HuH-7.5 (cell line): Measurements from ENCODE around the gene SHISA9.
"Not testable (repeated sequence)": the region's sequence is repeated elsewhere in the genome, so short reads cannot be mapped to it uniquely, and the experiment has no call there.

ENCODE experiments used
- DNase-seq: peaks from one replicate; pipeline ENCODE4 v3.0.0; 2011; ENCODE audit warnings: low spot score

SHISA9 gene

DNA sequence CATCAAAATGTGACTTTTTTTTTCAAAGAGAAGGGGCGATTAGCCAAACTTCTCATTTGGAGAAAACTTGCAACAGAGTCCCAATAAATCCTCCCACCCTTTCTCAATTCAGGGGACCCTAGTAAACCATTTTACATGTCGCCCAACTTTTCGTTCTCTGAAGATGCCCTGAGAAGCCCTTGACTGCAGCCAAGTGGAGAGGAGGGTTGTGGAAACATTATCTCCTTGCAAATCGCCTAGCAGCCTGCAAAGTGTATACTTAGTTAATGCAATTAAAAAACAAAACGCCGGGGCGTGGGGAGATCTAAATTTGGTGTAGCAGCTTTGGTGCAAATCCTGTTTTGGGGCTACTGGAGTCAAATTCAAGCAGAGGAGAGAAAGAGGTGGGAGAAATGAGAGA, 1.2 kb upstream of the SHISA9 start:
- DNase-seq: no peak

DNA sequence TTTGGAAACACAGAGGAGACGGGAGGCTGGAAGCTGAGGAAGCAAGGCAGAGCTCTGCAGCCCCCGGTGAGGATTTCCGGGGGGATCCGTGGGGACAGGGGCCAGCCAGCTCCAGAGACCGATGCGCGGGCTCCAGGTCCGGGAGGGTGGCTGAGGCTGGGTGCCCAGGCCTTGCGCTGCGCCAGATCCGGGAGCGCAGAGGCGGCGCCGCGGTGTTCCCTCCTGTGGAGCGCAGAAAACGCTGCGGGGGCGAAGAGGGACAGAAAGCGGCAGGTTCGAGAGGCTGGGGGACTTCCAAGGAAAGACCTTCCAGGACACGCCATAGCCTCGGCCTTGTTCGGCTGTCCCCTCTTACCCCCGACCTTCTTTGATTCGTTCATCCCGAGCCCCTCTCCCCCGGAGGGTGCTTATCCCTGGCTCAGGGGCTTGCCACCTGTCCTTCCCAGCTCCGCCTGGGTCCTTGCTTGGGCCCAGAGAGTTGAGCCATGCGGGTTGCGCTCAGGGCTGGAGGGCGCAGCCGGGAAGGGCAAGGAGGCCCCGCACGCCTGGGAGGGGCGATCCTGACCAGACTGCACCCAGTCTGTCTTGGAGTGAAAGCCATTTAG, 697 bp upstream of the SHISA9 start:
- DNase-seq: no peak

DNA sequence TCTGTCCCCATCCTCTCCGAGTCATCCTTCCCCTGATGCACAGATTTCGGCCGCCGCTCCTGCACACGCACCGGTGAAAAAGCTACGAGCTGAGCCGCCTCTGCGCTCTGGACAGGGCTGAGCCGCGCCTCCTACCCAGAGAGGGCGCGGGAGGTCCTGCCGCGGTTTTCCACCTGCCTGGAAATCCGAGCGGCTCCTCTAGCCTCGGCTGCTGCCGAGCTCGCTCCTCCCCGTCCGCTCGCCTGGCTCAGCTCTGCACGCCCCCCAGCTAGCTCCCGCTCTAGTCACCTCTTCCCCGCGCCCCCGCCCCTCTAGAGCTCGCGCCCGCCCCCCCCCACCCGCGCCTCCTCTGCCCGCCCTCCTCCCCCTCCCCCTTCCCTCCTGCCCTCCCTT, 198 bp upstream of the SHISA9 start:
- DNase-seq: no peak

DNA sequence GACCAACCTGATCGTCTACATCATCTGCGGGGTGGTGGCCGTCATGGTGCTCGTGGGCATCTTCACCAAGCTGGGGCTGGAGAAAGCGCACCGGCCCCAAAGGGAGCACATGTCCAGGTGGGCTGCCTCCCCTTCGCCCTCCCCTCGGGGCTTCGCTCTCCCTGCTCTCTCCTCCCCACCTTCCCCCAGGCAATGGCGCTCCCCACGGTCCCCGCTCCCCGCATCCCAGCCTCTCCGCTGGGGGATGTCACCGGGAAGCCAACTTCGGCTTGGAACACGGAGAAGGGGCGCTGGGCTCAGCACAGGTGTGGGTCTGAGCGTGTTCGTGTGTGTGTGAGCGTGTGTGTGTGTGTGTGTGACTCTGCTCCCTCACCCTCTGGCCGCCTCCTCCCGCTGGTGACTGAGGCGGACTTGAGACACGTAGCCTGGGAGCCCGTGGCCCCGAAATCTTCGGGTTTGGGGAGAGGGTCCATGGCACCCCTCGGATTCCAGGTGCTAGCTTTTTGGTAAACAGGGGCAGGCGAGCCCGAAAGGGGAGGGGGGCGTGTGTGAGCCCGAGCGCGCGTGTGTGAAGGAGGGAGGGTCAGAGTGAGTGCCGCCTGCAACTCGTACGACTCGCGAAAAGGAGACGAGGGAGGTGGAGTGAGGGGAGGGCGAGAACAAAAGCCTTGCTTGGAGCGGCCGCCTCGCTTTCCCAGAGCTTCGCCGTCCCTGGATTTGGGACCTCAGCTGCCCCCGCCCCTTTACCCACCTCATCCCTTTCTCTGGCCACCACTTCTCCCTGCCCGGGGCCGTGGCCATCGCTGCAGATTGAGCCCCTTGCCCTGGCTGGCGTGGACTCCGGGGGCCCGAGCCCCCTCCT, 1.3 kb downstream of the SHISA9 start:
- DNase-seq: no peak

DNA sequence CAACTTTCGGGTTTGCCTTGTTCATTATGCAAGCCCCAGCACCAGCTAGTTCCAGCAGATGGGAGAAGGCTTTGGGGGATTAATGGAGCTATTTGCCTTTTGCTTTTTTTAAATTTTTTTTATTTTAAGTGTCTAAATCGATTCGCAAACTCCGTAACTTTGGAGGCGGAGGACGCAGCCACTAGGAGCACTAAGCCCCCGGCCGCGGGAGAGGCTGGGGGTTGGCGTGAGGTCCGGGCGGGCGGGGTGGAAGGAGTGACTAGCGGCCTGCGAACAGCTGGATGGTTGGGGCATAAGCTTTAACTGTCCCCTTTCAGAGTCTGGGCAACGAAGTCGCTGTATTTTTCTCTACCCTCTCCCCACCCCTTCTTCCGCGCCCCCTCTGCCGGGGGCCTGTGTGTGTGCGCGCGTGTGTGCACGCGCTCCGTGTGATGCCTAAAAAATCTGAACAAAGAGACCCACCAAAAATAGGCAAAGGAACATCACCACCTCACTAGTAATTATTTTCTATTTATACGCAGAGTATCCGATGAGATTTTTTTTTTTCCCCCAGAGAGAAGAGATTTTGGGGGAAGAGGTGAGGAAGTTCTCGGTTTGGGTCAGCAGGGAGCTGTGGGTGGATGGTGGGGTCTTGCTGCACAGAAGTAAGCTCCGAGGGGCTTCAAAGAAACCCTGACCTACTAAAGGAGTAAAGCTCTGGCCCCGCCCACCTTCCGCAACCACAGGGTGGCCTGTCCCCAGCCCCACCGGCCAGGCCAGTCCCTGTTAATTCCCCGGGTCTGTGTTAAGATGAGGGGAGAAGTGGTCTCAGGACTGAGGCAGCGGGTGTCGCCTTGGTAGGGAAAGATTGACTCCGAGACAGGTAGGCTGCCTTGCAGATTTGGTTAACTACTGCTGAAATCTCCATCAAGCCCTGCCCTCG, 2.3 kb downstream of the SHISA9 start:
- DNase-seq: no peak

DNA sequence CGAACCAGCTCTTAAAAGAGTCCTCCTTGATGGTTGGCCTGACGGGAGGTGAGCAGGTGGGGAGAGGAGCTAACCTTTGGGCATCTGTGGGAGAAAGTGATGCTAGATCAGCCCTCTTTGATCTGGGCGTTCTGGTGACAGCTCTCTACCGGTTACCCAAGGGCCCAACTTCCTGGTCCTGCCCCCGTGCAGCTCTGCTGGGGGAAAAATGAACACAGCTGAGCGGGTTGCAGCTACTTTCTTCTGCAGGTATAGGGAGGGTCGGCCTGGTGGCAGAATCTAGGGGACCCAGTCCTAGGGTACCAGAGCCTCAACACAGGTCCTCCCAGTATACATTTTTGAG, 2.9 kb downstream of the SHISA9 start:
- no peak for DNase-seq

DNA sequence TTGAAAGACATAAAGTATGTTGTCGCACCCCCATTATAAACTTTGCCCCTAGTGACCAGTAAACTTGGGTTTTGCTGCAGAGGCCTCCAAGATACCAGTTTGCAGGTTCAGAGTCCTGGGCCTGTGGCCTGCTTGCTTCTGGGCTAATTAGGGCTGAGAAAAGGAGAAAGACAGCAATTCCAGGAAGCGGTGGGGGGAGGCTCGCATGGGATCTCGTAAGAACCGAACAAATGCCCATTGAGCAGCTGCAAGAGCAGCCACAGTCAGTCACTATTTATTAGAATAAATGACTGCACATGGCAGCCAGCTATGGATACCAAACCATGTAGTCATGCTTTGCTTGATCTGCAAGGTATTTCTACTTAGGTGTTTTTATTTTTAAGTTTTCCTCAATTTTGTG, 4.9 kb downstream of the SHISA9 start:
- DNase-seq: no peak

DNA sequence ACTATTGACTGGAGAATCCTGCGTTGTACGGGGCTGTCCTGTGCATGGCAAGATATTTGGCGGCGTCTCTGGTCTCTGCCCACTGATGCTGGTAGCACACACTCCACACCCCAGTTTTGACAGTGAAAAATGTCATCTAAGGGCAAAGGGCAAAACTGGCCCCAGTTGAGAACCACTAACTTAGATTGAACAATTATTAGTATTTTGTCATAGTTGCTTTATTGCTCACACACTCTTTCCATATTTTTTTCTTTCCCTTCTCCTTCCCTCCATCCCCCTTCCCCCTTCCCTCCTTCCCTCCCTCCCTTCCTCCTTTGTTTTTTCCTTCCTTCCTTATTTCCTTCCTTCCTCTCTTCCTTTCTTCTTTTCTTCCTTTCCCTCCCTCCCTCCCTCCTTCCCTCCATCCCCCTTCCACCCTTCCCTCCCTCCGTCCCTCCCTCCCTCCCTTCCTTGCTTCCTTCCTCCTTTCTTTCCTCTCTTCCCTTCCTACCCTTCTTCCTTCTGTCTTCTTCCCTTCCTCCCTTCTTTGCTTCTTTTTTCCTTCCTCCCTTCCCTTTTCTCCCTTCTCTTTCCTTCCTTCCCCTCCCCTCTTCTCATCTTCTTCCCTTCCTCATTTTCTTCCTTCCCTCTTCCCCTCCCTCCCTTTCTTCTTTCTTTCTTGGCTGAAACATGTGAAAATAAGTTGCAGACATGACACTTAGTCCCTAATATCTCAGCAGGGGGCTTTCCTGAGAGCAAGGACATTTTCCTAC, 5.5 kb downstream of the SHISA9 start:
- no peak for DNase-seq

DNA sequence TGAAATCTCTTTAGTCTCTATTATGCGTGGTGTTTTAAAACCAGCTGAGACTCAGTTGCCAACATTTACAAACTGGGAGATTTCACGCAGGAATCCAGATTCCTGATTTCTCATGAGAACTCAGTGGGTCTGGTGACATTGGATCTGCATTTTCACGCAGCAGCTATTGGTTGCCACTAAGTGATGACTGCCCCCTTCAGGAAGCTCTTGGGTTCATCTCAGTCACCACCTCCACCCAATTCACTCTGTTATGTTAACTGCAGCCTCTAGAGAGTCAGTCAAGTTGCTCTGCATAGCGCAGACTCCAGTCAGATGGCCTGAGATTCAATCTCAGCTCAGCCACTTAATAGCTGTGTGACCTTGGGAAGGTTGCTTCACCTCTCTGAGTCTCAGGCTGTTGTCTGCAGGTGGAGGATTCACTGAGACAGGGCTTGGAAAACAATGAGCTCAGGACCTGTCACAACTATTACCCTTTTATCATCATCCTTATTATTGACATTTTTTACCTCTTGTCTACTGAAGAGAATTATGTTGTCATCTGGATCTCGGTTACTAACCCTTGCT, 6.4 kb downstream of the SHISA9 start:
- no peak for DNase-seq

DNA sequence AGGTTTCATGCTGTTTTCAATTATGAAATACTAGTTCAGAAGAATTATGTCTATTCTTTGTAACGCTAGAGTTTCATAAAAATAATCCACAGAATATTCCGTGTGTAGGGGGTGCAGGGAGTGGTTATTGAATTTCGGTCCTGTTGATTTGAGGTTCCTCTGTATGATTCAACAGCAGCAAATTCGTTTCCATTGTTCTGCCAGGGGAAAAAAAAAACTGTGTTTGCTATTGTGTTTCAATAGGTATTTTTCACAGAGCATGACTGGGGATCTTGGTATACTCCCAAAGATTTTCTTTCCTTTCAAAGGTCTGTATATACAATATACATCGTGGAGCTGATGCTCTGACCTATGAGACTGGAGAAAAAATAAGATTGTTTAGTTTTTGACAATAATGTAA, 15.8 kb downstream of the SHISA9 start:
- DNase-seq: no peak

DNA sequence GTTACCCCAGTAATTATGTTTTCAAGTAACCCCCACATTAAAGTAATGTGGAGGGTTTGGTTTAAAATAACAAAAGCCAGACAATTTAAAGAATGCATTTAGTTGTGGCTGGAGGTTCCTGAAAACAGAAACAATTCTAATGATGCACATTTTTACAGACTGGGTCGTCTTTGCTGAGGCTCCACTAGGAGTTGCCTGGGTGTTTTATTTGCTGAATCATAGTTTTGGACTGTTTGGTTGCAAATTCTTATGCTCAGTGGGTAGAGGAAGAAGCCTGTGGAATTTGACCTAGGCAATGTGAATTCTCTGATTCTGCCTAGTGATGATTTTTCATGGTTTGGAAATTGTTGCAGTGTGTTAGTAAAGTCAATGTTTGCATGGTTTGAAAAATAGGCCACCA, 16.3 kb downstream of the SHISA9 start:
- no peak for DNase-seq

DNA sequence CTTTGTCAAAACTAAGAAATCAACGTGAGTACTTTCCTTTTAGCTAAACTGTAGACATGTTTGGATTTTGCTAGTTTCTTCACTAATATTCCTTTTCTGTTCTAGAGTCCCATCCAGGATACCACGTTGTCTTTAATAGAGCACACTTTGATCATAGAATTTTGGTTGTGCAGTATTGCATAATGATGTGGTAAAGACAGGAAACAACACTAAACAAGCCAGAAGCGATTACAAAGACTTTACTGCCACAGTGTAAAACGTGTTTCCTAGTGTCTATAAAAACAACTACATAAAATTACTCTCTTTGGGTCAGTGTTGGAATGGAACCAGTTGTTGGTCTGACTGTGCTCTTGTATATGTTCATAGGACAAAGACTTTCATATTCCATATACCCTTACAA, 19.3 kb downstream of the SHISA9 start:
- no peak for DNase-seq

DNA sequence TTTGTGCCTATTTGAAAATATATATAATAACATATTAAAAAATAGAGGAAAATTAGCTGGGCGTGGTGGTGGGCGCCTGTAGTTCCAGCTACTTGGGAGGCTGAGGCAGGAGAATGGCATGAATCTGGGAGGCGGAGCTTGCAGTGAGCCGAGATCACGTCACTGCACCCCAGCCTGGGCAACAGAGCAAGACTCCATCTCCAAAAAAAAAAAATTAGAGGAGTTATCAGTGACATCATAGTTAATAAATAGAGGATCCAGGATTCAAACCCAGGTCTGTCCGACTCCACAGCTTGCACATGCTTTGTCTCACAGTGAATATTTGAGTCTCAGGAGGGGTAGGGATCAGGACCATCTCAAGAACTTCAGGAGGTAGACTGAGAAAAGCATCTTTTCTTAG, 22.2 kb downstream of the SHISA9 start:
- not testable (repeated sequence) for DNase-seq

DNA sequence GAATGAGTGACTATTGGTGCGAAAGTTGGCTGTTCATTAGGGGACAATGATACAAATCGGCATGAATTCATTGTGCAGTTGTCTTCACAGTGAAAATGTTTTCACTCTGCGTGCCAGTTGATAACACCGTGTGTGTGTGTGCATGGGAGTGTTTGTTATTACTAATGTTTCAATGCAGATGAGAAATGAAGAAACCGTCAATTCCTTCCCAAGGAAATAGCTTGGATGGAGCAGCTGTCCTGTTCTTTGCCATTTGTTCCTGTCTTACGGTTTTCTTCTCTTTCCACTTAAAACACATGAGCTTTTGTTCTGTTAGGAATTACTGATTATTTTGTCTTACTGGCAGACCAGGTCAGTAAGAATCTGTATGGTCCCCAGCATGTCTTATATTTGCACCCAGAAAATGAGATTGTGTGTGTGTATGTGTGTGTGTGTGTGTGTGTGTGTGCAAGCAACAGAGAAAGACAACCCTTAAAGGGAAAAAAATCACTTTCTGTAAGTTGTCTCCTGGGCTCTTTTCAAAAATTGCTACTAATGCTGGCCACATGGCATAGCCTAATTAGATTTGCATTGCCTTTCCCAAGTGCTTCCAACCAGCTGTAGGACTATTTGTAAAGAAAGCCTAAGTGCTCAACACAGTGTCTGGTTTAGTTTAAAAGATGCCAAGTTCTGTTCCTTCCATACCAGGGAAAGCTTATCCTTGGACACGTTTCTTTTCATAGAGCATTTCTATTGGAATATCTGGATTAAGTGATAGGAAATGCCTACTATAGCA, 23.8 kb downstream of the SHISA9 start:
- no peak for DNase-seq

DNA sequence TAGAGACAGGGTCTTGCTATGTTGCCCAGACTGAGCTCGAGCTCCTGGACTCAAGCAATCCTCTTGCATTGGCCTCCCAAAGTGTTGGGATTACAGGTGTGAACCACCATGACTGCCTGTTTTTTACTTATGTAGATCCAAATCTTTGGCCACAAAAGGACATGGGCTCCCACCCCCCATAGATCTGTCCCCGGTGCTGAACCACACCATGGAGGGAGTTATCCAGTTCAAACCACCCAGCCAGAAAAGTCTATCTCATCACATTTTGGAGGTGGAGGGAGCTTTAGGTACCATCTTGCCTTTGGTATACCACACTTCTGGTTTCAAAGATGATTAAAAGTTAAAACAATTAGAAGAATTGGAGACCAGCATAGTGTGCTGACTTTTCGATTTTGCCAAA, 26.2 kb downstream of the SHISA9 start:
- no peak for DNase-seq

DNA sequence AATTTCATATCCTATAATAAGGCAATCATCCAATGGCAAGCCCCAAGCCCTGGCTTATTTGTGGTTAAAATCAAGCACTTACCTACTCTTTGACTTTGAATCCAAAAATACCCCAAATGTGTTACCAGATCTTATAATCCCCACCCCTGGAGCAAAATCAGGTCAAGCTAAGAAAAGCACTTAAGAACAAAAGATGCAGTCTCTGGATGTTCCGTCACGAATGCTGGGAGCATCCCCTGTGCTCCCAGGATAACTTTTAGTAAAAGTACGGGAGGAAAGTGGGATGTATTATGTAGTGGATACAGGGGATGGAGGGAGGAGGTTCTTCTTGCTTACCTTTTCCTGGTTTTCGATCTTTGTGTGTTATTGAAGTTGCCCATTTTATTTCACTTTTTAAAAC, 29.5 kb downstream of the SHISA9 start:
- no peak for DNase-seq

DNA sequence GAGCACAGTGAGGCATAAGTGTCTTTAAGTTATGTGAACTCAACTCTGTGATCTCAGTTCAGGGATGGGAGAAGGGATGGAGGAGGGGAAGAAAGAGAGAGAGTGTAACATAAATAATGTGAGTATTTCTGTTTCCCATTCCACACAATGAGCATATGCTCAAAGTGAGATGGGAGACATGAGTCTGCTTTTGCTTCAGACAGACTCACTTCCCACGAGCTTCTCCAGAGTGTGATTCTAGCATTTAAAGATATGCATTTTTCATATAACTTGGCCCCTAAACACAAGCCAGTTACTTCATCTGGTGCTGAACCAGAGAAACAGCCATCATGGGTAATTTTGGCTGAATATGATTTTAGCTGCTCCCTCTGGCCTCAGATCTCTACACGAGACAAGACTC, 35.0 kb downstream of the SHISA9 start:
- no peak for DNase-seq

DNA sequence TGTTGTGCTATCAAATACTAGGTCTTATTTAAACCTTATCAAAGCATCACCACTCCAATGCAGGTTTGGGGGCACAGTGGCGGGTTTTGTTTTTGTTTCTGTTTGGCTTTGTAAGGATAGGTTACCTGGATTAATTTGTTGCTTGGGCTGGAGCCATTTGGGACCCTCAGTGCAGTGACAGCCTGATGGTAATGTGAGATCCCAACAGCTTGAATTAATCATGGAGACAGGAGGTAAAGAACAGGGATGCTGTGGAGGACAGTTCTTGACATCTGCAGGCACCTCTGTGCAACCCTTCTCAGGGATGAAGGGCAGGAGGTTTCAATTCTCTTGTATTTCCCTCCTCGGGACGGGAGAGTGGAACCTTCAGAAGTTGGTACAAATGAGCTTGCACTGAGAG, 40.5 kb downstream of the SHISA9 start:
- no peak for DNase-seq

DNA sequence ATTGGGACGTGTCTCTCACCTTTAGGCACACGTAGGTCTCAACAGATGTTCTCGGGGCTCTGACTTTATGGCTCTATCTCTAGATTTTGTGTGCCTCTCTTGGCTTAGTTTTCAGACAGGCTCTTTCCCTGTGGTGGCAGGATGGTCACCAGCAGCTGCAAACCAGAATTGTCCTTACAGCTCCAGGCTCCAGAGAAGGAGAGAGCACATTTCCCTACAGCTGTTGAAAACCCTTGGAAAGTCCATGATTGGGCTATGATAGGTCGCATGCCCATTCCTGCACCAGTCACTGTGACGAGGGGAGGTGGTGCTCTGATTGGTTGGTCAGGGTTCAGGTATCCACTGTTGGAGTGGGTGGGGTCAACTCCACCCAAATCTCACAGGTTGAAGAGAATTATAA, 41.5 kb downstream of the SHISA9 start:
- no peak for DNase-seq

DNA sequence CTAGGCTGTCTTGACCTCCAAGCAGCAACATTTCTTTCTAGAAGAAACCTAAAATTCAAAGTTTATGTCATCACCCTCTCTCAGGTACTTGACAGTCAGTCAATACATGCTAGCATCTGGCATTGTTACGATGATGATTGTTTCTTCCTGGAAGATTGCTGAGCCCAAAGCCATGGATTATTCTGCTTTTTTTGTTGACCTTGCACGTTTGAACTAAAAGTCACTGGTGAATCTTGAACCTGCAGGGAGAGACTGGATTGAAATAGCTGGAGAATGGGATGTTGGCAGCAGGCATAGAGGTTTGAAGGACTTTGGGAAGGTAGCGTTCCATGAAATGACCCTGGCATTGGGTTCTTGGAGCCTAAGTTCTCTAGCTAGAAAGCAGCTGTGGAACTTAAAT, 42.9 kb downstream of the SHISA9 start:
- no peak for DNase-seq

DNA sequence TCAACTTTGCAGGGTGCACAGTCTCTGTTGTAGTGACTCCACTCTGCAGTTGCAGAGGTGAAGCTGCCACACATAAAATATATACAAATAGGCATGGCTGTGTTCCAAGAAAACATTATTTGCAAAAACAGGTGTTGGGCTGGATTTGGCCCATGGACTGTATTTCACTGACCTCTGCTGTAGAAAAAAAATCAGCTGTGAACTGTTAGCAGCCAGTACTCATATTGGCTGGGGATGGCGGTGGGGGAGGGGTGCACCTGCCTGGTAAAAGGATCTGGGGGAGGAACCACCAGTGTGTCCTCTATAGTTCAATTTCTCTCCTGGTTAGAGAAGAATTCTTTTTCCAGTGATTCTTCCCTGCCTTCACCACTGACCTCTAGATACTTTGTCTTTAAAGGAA, 50.0 kb downstream of the SHISA9 start:
- no peak for DNase-seq
